IPS-18c (cell line): ENCODE measurements around the gene PDXK.

ENCODE experiments used
- H3K4me3 ChIP-seq: 2 replicates; pipeline ENCODE4 v1.7.0; 2013; ENCODE audit warnings: low read depth, mild to moderate bottlenecking, low read length, moderate library complexity; ENCODE audit not compliant: insufficient read depth
- H3K9me3 ChIP-seq: one replicate; pipeline ENCODE4 v1.6.1; 2013; ENCODE audit warnings: mild to moderate bottlenecking, low read length, moderate library complexity; ENCODE audit not compliant: control insufficient read depth, insufficient read depth

PDXK gene

DNA sequence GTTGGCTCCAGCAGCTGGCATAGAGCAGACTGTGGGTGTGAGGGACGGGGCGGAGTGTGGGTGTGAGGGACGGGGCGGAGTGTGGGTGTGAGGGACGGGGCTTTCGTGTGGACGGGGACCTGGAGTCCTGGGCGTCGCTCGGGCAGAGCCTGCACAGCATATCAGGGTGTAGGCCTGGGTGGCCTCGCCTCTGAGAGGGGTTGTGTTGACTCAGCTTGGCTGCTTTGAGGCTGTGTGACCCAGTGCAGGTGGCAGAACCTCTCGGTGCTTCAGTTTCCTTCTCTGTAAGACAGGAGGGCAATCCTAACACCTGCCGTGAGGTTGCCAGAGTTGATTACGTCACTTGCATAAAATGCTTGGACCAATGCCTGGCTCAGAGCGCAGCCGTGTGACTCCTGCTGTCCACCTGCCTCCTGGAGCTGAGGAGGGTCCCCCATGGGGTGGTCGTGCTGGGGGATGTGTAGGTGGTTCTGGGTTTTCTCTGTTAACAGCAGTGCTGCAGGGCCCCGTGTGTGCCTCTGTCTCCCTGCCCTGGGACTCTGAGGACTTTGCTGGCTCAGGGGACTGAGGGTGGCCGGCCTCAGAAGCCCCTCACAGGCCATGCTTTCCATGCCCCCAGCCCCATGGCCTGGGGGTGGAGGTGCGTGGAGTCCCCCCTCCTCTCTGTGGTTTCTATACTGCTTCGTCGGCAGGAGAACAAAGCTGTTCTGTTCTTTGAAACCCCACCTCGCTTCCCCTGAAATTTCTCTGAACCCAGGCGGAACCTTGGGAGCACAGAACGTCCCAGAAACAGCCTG lies 15.4 kb downstream of the PDXK start:
- Histone ChIP-seq H3K9me3 (peaks cover 2% of the 10 kb centered on the region), H3K4me3 (no peak overlapping the region)

DNA sequence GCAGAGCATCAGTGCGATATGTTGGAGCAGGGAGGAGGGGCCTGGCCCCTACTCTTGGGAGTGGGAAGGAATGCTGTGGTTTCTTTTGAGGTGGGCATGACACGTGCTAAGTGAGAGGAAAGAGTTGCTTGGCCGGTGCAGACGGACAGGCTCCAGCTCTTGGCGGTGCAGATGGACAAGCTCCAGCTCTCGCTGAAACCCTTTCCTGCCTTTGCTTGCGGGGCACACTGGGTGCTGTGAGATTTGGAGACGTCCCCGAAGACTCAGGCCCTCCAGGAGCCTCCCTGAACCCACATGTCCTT lies 15.9 kb downstream of the PDXK start:
- H3K9me3 ChIP-seq: peaks cover 2% of the 10 kb centered on the region
- no peak overlapping the region for H3K4me3 ChIP-seq

DNA sequence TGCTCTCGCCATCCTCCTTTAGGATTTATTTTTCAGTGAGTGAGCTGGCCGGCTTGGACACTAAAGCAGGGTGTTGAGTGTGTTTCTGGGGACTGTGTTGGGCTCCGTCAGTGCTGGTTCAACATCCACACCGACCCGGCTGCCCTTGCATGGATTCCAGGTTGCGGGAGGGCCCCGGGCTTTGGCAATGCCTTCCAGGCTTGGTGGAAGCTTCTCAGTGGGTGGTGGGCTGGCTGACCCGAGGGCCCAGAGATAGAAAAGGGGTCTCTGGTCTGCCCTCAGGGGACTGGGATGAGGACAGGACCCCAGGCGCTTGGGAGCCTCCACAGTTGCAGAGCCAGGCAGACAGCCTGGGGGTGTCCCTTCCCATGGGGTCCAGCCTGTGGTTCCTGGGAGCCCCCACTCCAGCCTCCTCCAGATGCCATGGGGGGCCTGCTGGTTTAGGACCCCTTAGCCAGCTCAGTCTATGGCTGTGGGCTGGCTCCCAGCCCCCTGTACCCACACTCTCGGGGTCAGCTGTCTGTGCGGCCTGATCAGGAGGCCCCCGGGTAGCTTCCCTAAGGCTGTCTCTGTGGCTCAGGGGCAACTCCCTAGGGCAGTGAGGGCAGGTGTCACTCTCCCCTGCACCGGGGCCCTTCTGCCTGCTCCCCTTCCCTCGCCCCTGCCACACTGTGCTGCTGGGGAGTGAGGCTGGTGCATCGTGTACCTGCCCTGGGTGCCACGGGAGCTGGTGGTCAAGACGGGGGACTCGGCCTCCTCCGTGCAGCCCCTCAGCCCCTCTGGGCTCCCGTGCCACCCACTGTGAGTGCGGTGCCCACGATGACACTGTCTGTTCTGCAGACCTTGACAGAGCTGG lies 16.5 kb downstream of the PDXK start:
- Histone ChIP-seq H3K4me3 (no peak overlapping the region), H3K9me3 (peaks cover 2% of the 10 kb centered on the region)

DNA sequence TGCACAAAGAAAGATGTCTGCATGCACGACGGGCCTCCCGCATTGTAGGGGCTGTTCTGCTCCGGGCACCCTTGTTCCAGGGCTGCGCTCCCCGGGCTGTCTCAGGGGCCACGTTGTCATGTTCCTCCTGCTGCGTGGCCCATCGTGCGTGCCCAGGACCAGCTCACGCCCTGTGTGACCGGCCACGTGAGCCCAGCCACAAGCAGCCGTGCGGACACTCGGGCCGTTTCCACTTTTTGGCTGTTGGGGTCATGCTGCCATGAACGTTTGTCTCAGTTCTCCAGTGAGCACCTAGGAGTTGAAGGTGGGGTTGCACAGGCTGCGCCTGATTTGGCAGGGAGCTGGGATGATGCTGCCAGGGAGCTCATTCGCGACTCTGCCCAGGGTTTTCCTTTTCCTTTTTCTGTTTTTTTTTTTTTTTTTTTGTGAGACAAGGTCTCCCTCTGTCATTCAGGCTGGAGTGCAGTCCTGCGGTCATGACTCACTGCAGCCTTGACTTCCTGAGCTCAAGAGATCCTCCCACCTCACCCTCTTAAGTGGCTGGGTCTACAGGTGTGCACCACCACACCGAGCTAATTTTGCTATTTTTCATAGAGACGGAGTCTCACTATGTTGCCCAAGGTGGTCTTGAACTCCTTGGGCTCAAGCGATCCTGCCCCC lies 17.4 kb downstream of the PDXK start:
- Histone ChIP-seq H3K9me3 (peaks cover 2% of the 10 kb centered on the region), H3K4me3 (no peak overlapping the region)

DNA sequence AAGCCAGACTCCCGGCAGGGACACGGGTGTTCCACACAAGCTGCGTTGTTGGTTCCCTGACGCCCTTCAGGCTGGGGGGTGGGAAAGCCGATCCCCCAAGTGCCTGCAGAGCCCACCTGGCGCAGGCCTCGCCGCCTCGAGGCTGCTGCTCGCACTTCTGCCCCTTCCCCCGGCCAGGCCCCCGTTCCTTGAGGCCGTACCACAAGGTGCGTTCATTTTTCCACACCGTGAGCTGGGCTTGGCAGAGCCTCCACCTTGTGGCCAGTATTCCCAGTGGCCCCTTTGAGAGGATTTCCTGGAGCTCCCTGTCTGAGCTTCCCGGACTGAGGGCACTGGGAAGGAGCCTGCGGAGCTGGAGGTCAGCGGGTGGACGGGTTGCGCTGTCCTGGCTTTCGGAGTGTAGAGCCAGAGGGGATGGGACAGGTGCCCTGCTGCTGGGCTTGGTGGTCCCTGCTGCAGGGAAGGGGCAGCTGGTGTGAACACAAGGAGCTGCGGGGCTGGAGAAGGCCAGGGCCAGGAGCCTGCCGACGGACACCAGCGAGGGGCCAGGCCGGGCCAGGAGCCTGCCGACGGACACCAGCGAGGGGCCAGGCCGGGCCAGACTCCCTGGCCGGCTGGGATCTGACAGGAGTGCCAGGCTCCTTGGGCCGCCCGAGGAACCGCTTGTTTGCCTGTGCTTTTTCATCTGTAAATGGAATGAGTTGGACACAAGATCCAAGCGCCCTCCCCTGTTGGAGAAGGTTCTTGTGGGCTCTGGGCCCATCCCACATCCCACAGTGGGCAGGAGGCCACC lies 18.4 kb downstream of the PDXK start:
- H3K4me3 ChIP-seq: no peak overlapping the region
- peaks cover 2% of the 10 kb centered on the region for H3K9me3 ChIP-seq

DNA sequence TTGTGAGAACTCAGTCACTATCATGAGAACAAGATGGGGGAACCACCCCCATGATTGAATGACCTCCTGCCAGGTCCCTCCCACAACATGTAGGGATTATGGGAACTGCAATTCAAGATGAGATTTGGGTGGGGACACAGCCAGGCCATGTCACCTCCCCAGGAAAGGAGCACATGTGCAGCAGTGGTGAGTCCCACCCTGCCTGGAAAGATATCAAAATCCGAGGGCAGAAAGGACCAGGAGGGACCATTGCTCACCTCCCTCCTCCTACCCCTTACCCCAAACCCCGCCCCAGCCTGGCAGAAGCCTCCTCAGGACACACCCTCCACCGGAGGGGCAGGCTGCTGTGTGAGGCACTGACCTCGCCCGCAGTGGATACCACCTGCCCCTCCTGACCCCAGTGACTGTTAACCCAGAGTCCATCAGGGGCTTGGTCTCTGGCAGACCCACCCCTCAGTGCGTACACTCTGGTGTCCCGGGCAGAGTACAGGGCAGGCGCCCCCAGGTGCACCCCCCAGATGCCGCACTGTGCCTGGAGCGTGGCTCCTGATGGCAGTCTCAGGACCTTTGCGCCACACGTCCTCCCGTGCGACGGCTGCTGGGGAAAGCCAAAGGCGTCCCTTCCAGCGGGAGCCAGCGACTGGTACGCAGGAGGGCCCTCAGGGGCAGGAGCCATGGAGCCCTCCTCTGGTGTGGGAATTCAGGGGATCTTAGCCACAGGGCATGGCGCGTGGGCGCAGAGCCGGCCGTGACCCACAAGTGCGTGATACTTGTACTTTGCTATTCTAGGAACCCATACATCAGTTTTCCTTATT lies 20.9 kb downstream of the PDXK start:
- Histone ChIP-seq H3K9me3 (peaks cover 2% of the 10 kb centered on the region), H3K4me3 (no peak overlapping the region)

DNA sequence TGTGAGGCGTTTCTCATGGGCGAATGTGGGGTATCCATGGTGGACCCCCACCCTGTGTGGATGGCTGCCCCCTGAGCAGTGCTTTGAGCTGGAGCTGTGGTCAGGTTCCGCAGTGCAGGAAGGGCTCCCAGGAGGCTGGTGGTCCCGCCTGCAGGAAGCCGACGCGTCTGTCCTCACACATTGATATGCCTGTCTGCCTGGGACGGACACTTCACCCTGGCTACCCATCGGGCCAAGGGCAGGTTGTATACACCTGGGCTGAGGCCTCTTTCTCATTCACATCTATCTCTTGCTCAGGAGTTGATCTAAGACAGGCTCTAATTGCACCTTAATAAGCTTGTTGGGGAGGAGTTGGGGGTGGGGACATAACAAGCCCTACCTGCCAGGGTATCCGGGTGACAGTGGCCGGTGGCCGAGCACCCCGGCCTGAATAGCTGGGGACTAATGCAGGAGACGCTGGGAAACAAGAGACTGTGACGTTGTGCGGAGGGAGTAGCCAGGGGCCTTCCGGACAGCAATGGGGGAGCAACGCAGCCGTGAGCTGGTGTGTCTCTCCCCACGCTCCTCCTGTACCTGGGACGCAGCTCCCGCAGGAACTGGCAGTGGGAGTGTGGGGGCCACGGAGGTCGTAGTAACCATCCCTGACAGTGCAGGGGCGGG lies 21.7 kb downstream of the PDXK start:
- H3K9me3 ChIP-seq: peaks cover 2% of the 10 kb centered on the region
- no peak overlapping the region for H3K4me3 ChIP-seq

DNA sequence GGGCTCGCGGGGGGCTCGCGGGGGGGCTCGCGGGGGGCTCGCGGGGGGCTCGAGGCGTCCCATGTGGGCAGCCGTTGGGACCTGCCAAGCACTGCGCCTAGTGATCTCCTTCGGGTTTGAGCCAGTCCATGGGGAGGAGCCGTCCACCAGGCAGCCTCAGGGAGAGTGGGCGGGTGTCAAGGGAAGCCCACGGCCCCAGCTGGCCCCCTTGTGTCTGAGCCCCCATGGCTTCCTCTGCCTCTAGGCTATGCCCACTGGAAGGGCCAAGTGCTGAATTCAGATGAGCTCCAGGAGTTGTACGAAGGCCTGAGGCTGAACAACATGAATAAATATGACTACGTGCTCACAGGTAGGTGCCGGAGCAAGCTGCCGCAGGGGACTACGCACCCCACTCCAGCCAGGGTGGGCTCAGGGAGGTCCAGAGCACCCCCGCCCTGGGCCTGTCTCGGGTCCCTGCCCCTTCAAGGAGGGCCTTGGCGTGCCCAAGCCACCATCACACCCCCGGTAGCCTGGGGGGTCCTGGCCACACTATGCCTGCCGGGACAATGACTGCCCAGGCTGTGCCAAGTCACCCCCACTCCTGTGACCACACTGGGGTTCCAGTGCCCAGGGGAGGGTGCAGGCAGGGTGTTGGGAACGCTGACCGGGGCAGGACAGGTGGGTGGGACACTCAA lies 22.6 kb downstream of the PDXK start:
- Histone ChIP-seq H3K9me3 (peaks cover 2% of the 10 kb centered on the region), H3K4me3 (no peak overlapping the region)

DNA sequence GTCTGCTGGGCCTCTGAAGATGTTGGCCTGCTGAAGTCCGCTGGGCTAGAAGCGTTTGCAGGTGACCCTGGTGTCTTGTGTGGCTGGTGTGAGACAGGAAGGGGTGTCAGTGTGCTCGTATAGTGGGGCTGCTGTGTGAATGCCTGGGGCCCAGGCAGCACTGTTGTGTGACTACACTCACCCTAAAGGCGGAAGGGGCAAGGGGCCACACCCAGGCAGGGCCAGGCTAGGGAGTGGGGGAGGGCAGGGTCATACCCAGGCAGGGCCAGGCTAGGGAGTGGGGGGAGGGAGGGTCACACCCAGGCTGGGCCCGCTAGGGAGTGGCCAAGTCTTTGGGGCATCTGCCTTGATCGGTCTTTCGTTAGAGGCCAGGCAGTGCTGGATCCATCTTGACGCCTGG lies 25.0 kb downstream of the PDXK start:
- Histone ChIP-seq H3K9me3 (no peaks in the 10 kb centered on the region), H3K4me3 (no peak overlapping the region)

DNA sequence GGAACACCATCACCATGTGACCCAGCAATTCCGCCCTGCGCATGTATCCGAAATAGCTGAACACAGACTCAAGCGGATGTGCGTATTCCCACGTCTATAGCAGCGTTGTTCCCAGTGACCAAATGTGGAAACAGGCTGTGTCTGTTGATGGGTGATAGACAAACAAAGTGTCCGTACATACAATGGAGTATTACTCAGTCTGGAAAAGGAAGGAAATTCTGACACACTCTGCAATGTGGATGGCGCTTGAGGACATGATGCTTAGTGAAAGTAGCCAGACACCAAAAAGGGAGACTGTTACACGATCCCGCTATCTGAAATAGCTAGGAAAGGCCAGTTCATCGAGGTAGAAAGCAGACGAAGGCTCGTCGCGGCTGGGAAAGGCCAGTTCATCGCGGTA lies 25.8 kb downstream of the PDXK start:
- H3K9me3 ChIP-seq: peaks cover under 1% of the 10 kb centered on the region
- H3K4me3 ChIP-seq: no peak overlapping the region

DNA sequence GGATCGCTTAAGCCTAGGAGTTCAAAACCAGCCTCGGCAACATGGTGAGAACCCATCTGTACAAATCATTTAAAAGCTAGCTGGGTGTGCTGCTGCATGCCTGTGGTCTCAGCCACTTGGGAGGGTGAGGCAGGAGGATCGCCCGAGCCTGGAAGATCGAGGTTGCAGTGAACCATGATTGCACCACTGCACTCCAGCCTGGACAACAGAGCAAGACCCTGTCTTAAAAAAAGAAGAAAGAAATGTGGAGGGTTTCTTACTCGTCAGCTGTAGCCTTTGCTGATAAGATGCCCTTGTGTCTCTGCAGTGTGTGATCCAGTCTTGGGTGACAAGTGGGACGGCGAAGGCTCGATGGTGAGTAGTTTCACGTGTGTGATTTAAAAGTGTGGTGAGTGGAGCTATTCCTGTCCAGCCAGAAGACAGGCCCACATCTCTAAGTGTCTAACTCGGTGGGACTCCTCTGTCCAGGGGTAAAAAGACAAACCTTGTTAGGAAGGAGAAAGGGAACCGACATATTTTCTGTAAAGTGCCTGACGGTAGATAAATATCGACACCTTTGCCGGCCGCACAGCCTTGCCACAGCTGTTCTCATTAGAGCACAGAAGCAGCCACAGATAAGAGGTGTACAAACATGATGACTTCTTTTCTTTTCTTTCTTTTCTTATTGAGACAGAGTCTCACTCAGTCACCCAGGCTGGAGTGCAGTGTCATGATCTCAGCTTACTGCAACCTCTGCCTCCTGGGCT lies 27.0 kb downstream of the PDXK start:
- Histone ChIP-seq H3K4me3 (no peak overlapping the region), H3K9me3 (peaks cover 2% of the 10 kb centered on the region)

DNA sequence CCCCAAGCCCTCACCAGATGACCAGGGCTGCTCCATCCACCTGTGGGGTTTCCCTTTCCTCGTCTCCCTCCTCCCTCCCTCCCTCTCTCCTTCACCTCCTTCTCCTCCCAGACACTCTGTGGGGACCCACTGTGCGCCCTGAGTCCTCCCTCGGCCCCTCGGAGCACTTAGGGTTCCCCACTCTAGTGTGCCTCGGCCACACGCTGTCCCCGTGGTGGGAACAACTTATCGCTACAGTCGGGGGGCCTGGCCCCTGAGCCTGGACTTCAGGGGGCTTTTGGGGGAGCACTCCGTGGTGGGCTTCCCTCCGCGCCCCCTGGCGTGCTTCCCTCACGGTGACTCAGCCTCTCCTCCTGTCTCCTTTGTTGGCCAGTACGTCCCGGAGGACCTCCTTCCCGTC lies 29.7 kb downstream of the PDXK start:
- H3K4me3 ChIP-seq: no peak overlapping the region
- peaks cover 2% of the 10 kb centered on the region for H3K9me3 ChIP-seq

DNA sequence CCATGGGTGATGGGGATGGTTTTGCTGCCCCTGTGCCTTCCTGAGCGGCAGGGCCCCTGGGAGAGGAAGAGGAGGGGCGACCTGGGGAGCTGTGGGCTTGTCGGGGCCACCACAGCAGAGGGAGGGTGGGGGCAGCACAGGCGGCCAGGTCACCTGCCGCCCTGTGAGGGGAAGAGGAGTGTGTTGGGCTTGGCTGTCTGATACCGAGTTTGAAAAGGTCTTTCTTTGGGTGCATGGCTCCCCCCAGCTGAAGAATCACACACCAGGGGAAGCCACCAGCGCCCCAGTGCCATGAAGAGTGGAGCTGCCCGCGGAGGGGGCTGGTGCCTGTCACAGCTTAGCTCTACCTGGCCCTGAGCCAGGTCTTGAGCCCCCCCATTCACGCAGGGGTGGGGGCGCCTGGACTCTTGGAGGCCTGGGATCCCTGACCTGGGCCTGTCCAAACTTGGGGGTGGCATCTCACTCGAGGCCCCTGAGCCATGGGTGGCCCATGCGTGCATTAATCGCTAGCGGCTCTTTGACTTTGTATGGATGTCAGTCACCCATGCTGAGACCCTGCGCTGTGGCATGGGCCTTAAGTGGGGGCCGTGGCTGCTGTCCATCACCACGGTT lies 30.8 kb downstream of the PDXK start:
- H3K4me3 ChIP-seq: no peak overlapping the region
- peaks cover 2% of the 10 kb centered on the region for H3K9me3 ChIP-seq

DNA sequence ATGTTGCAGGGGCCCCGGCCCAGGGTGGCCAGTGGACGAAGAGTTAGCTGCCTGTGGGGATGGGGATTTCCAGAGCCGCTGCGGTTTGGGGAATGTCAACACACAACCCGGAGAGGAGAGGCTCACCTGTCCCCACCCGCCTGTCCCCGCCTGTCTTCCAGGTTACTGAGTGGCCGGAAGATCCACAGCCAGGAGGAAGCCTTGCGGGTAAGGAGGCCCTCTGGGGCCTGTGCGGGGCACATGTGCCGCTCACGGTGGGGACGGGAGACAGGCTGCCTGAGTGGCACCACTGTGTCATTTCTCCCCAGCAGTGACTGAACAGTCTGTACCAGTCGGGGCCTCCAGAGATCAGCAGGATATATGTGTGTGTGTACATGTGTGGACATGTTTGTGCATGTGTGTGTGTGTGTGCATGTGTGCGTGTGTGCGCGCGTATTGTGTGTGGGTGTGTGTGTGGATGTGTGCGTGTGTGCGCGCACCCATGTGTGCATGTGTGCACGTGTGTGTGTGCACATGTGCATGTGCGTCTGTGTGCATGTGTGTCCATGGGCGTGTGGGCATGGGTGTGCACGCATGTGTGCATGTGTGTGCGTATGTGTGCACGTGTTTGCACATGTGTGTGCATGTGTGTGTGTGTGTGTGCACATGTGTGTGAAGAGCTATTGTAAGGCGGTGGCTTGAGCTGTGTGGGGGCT lies 31.6 kb downstream of the PDXK start:
- H3K9me3 ChIP-seq: peaks cover 2% of the 10 kb centered on the region
- no peak overlapping the region for H3K4me3 ChIP-seq
